Measurements from ENCODE around the gene SLC4A3.

The SLC4A3 gene

GRCh38 chr2:219613461-219614070, 13.9 kb upstream of the SLC4A3 start:
- DNase-seq (ENCODE audit: low spot score): no peak

GRCh38 chr2:219614076-219614860, 13.2 kb upstream of the SLC4A3 start:
- no peak for DNase-seq (ENCODE audit: low spot score)

GRCh38 chr2:219615036-219615435, 12.4 kb upstream of the SLC4A3 start:
- DNase-seq (ENCODE audit: low spot score): no peak

- no peak for DNase-seq (ENCODE audit: low spot score)
These were observed 11.5 kb upstream of the SLC4A3 start for GRCh38 chr2:219615894-219616293.

GRCh38 chr2:219616550-219616949, 10.9 kb upstream of the SLC4A3 start:
- DNase-seq (ENCODE audit: low spot score): no peak

GRCh38 chr2:219618733-219619122, 8.7 kb upstream of the SLC4A3 start:
- DNase-seq (ENCODE audit: low spot score): no peak

GRCh38 chr2:219619235-219619634, 8.2 kb upstream of the SLC4A3 start:
- no peak for DNase-seq (ENCODE audit: low spot score)

DNA sequence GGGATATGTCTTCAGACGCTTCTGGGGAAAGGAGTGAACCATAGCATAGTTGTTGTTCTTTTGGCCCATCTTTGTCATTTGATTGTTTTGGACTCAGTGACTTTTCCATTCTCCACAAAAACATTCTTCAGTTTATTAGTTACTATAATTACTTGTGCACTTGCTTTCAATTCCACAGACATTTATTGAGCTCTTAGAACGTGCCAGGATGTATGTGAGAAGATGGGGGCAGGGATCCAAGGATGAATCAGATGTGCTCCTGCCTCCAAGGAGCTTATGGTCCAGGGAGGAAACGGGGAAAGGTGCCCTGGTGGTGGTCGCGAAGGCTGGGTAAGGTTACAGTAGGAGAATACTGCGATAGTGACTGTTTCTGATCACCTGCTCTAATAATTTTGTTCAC, 6.9 kb upstream of the SLC4A3 start:
- no peak for DNase-seq (ENCODE audit: low spot score)

DNA sequence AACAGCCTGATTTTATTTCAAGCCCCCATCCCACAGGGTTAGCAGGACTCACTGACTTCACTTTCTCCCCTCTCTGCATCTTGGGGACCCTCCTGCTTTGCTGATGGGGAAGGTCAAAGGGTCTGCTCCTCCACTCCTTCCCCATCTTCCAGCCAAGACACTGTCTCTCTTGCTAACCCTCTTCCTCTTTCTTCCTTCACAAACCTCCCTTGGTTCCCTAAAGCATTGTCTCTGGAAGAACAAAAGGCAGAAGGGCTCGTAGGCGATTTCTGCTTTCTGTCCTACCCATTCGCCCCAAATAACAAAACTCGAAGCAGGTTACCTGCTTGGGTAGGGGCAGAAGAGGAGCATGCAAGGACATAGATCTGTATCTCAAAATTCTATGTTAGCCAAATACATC, 5.5 kb upstream of the SLC4A3 start:
- DNase-seq (ENCODE audit: low spot score): no peak

DNA sequence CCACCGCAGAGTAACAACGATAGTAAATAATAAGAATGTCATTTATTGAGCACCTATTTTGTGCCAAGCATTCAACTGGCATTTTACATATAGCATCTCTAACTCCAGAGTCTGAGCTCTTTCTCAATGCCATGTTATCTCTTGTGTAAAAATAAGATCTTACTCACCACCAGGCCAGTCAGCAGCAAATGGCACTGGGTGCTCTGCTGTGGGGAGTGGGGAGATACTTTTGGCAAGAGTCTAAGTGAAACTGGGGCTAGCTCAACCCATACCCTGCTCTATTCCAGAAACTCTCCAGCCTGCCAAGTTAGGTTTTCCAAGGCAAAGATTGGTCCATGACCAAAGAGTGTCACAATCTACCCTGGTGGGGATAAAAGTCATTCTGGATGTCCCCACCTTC, 5.0 kb upstream of the SLC4A3 start:
- DNase-seq (ENCODE audit: low spot score): no peak

- no peak for DNase-seq (ENCODE audit: low spot score)
These were observed 2.9 kb upstream of the SLC4A3 start for GRCh38 chr2:219624565-219624964.

GRCh38 chr2:219625179-219625578, 2.3 kb upstream of the SLC4A3 start:
- DNase-seq (ENCODE audit: low spot score): no peak

GRCh38 chr2:219626540-219626939, 890 bp upstream of the SLC4A3 start:
- DNase-seq (ENCODE audit: low spot score): no peak

DNA sequence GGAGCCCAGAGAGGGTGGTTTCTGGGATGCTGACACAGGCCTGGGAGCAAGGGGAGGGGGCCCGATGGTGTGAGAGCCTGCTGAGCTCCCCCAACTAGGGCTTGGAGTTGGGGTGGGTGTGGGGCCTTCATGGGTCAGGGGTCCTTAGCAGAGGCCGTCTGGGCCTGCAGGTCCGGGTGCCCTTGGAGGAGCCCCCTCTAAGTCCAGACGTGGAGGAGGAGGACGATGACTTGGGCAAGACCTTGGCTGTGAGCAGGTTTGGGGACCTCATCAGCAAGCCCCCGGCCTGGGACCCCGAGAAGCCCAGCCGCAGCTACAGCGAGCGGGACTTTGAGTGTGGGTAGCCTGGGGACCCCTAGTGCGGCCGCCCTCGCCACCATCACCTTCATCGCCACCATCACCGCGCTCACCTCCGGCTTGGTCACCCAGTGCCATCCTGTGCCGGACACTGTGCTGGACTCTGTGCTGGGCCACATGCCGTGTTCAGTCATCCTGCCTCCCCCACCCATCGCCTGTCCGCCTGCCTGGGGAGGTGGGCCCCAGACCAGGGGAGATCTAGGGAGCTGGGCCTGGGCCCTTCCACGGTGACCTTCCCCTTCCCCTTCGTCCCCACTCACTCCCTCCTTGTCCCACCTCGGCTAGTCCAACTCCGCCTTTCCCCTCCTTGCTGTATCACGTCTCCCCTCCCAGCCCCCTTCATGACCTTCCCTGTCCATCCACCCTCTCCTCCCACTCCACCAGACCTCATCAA, 980 bp downstream of the SLC4A3 start:
- DNase-seq (ENCODE audit: low spot score): no peak

- DNase-seq (ENCODE audit: low spot score): no peak
These were observed 1.8 kb downstream of the SLC4A3 start for GRCh38 chr2:219628986-219629901.

DNA sequence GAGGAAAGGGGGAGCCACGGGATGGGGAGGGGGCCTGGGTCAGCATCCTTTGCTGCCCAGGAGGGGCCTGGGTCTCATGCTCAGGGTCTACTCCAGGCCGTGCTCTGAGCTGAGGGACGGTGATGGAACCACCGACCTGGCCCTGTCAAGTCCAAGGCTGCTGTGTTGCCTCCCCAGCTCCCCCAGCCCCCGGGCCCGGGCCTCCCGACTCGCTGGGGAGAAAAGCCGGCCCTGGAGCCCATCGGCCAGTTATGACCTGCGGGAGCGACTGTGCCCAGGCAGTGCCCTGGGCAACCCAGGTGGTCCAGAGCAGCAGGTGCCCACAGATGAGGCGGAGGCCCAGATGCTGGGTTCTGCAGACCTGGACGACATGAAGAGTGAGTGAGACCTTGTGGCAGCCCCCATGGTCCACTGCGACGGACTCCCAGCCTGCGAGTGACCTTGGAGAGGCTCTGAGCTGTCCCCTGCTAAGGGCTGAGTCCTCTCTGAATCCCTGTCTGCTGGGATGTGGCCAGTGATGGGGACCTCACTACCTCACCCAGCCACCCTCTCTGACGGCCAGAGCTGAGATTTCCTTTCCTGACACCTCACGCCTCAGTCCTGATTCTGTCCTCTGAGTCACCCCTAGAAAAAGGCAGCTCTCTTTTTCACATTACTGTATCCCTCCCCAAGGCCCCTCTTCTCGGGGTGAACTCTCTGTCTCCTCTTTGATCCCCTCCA, 2.7 kb downstream of the SLC4A3 start:
- DNase-seq (ENCODE audit: low spot score): no peak

DNA sequence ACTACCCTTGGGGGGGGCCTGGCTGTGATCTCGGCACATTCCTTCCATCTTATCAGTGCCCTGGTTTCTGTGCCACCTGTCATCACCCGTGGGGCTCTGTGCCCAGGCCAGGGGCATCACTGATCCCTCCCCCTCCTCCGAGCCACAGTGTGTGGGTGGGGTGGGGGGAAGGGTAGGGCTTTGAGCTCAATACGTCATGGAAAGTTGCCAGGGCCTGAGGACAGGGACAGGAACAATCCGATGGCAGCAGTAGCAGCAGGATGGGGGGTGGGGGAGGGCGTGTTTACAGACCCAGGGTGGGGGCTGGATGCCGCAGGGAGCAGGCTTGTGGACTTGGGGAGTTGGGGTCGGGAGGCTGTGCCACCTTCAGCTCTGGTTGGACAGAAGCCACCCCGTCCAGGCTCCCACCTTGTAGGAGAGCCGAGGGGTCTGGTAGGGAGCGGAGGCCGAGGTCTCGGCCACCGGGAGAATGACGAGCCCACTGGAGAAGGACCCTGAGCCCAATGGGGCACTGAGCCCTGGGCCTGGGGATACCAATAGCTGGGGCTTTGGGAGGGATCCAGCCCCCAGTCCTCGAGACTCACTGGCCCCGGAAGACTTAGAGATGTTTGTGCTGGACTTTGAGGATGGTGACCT, 3.5 kb downstream of the SLC4A3 start:
- DNase-seq (ENCODE audit: low spot score): no peak

GRCh38 chr2:219631406-219631891, 4.0 kb downstream of the SLC4A3 start:
- no peak for DNase-seq (ENCODE audit: low spot score)

DNA sequence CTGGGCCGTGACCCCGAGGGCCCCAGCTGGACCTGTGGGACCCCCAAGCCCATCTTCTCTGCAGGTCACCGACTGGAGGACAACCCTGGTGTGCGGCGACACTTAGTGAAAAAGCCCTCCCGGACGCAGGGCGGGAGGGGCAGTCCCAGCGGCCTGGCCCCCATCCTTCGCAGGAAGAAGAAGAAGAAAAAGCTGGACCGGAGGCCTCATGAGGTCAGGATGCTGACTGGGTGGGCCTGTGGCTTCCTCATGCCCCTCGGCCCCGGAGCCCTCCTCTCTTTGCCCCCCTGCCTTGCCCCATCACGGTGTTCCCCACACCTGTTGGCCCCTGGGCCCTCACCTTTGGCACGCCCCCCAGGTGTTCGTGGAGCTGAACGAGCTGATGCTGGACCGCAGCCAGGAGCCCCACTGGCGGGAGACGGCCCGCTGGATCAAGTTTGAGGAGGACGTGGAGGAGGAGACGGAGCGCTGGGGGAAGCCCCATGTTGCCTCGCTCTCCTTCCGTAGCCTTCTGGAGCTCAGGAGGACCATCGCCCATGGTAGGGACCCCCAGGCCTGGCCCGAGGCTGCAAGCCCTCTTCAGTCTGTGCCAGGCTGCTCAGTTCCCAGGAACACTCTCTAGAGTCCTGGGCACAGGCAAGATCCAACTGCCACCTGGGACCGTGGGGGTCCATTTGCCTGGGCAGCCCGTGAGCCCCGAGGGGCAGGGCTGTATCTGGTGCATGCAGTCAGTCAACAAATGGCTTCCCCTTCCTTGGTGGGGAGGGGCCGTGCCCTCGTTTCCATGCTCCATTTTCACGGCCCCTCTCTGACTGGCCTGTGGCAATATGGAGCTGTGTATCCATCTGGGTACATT, 4.7 kb downstream of the SLC4A3 start:
- DNase-seq (ENCODE audit: low spot score): no peak

DNA sequence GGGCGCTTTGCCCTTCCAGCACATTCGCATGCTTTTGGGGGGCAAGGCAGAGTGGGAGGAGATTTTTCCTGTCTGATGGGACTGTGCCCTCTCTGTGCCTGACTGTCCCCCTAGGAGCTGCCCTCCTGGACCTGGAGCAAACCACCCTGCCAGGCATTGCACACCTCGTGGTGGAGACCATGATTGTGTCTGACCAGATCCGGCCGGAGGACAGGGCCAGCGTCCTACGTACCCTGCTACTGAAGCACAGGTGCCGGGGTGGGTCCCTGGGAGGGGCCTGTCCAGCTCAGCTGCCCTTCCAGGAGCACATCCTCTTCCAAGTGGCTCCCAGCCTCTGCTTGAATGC, 5.3 kb downstream of the SLC4A3 start:
- DNase-seq (ENCODE audit: low spot score): no peak

Measured in CD4-positive, alpha-beta T cell treated with Interleukin-2 at 100 ng/mL for 4 hours (primary cell).